Keratinocyte (primary cell): ENCODE measurements around the gene VCAM1. TPM values are rescaled to one million over a fixed set of nuclear protein-coding genes. Genes with fewer than 3 reads are reported as not detected.

Experiments
- DNase-seq: peaks from one replicate; pipeline ENCODE4 v3.0.0-alpha.2; 2011; ENCODE audit warnings: low read depth, missing footprints, low spot score
- FAIRE-seq: peaks from 2 replicates; lab custom pipeline; 2011; peaks lifted over from hg19 to GRCh38; lab: Jason Lieb, UNC
- H2AFZ ChIP-seq: 2 replicates; pipeline ENCODE4 v1.6.0; 2012; ENCODE audit warnings: low read length, control low read depth, inconsistent platforms; ENCODE audit not compliant: control insufficient read depth
- H3K27ac ChIP-seq: 2 replicates; pipeline ENCODE4 v1.5.1; 2011; ENCODE audit warnings: low read length; ENCODE audit not compliant: control insufficient read depth, insufficient read depth
- H3K27me3 ChIP-seq: 3 replicates; pipeline ENCODE4 v1.6.0; 2011; ENCODE audit warnings: low read length; ENCODE audit not compliant: control insufficient read depth, insufficient read depth; ENCODE audit errors: extremely low read depth
- H3K36me3 ChIP-seq, 2 experiments: 2 replicates in 1 of 2; 3 replicates in 1 of 2; pipeline ENCODE4 v1.5.1; 2011; ENCODE audit warnings: low read length in 2 of 2, mild to moderate bottlenecking in 1 of 2; ENCODE audit not compliant: control insufficient read depth in 2 of 2, insufficient read depth in 2 of 2; ENCODE audit errors: extremely low read depth in 1 of 2
- H3K4me1 ChIP-seq: 3 replicates; pipeline ENCODE4 v1.5.1; 2011; ENCODE audit warnings: low read length; ENCODE audit not compliant: control insufficient read depth, insufficient read depth; ENCODE audit errors: extremely low read depth
- H3K4me2 ChIP-seq: 3 replicates; pipeline ENCODE4 v1.6.0; 2011; ENCODE audit warnings: low read depth, low read length; ENCODE audit not compliant: control insufficient read depth, insufficient read depth; ENCODE audit errors: extremely low read depth
- H3K4me3 ChIP-seq, 3 experiments: fragments of 200-600 bp in 1 of 3; sonication (generic) in 1 of 3; 2 replicates in 2 of 3; 3 replicates in 1 of 3; pipeline ENCODE4 v1.5.1; 2011 to 2016; ENCODE audit warnings: low read length in 3 of 3, mild to moderate bottlenecking in 3 of 3, control low read depth in 2 of 3, inconsistent platforms in 1 of 3, low read depth in 1 of 3, mixed read lengths in 1 of 3, mixed run types in 1 of 3, moderate library complexity in 1 of 3; ENCODE audit not compliant: control insufficient read depth in 2 of 3, insufficient read depth in 2 of 3; ENCODE audit errors: extremely low read depth in 1 of 3
- H3K79me2 ChIP-seq: 2 replicates; pipeline ENCODE4 v1.6.0; 2012; ENCODE audit warnings: low read length; ENCODE audit not compliant: control insufficient read depth, insufficient read depth
- H3K9ac ChIP-seq: 3 replicates; pipeline ENCODE4 v1.6.0; 2011; ENCODE audit warnings: low read length; ENCODE audit not compliant: control insufficient read depth, insufficient read depth; ENCODE audit errors: extremely low read depth
- H3K9me1 ChIP-seq: 3 replicates; pipeline ENCODE4 v1.6.0; 2011; ENCODE audit warnings: low read length; ENCODE audit not compliant: control insufficient read depth, insufficient read depth; ENCODE audit errors: extremely low read depth
- H3K9me3 ChIP-seq: 2 replicates; pipeline ENCODE4 v1.5.1; 2012; ENCODE audit warnings: low read depth, low read length; ENCODE audit not compliant: control insufficient read depth
- H4K20me1 ChIP-seq: 3 replicates; pipeline ENCODE4 v1.6.0; 2011; ENCODE audit warnings: low read length; ENCODE audit not compliant: control insufficient read depth, insufficient read depth; ENCODE audit errors: extremely low read depth
- CTCF ChIP-seq, 3 experiments: IDR thresholded peaks in 1 of 3; conservative IDR thresholded peaks in 1 of 3; optimal IDR thresholded peaks in 1 of 3; 2 replicates in 2 of 3; 3 replicates in 1 of 3; pipeline versions ENCODE3 to v1.5.1; 2011; ENCODE audit warnings: low read length in 3 of 3, mild to moderate bottlenecking in 3 of 3, moderate library complexity in 2 of 3, control low read depth in 1 of 3, inconsistent platforms in 1 of 3; ENCODE audit not compliant: insufficient read depth in 2 of 3; ENCODE audit errors: extremely low read depth in 1 of 3
- EZH2 ChIP-seq: IDR thresholded peaks from one replicate; pipeline ENCODE4 v1.6.1; 2012; ENCODE audit warnings: inconsistent platforms, mild to moderate bottlenecking, low read length, moderate library complexity
- dilution Hi-C: fragments of 300-500 bp; cut with MboI; formaldehyde crosslinking; loops from one replicate; pipeline ENCODE4 v1.7.0; 2020; ENCODE audit warnings: low sequenced_read_pairs; ENCODE audit not compliant: extremely low pct_ligation_motif_present
- polyA plus RNA-seq, 5 experiments: library from polyadenylated mRNA; depleted of rRNA in 3 of 5; stranded (reverse) in 3 of 5; stranded (forward) in 1 of 5; unstranded in 1 of 5; fragments of >200 nt; gene quantifications; 1 replicate in 1 of 5; 2 replicates in 3 of 5; 3 replicates in 1 of 5; pipeline versions ENCODE4 v1.2.1 to v1.2.3, GENCODE V29; 2011 to 2012; ENCODE audit warnings: missing spikeins in 2 of 5, low read depth in 1 of 5, low replicate concordance in 1 of 5

The VCAM1 gene
- polyA plus RNA-seq, 1 donor (not counting 4 experiments of a cell fraction or from before 2014, with no cell fraction given) = not detected

DNA sequence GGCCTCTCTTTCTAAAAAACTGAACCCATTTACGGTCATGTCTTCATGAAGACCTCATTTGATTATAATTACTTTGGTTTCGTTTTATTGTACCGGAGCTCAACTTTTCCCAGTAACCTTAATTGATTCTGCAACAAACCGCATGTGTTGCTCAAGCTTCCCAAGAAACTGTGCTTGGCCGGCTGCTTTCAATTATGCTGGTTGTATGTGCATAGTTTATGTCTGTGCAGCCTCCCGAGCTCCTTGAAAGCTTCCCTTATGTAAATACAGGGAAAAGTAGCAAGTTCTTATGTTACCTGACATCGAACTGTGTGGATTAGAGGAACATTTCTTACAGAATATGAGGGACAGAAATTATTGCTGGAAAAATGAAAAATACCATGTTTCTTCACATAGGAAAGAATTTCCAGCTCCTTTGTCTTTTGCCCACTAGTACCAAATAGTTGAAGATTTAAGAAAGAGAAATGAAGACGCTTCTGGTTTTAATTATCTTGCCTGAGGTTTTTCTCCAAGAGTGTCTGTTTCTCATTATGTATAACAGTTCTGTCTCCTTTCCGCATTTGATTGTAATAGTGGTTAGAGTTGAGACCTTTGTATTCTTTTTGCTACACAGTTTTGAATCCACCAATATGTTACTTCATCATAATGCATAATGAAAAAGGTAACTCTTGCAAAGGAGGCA lies 2.1 kb downstream of the VCAM1 start:
- H2AFZ ChIP-seq = no peak overlapping the region

DNA sequence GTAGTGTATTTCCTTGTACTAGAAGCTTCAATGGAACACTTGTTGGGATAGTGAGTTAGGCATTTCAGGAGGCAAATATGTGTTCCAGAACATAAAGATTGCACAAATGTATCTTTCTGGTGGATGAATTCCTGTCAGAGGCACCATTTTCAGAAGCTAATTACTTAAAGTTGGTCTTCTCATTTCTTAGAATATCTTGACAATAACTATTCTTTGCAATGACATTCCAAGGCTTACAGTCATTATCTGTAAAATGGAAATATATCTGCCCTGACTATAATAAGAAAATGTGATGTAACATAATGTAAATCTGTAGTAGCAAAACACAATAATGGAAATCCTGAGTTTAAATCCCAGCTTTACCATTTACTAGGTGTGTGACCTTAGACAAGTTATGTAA lies 2.7 kb downstream of the VCAM1 start:
- Histone ChIP-seq H3K4me3 (no peak overlapping the region), H3K4me1 (no peaks in the 10 kb centered on the region), H3K9me1 (no peaks in the 10 kb centered on the region), H3K9ac (no peak overlapping the region), H3K79me2 (no peaks in the 10 kb centered on the region), H3K27me3 (peaks cover 5% of the 10 kb centered on the region), H3K27ac (no peak overlapping the region), H3K36me3 (no peaks in the 10 kb centered on the region), H2AFZ (no peak overlapping the region), H4K20me1 (no peaks in the 10 kb centered on the region), H3K4me2 (no peak overlapping the region), H3K9me3 (no peaks in the 10 kb centered on the region)
- TF ChIP-seq CTCF (optimal IDR thresholded peaks at IDR 0.05 in 1 of 3, IDR thresholded peaks at IDR 0.05 in 1 of 3, conservative IDR thresholded peaks at IDR 0.05 in 1 of 3; ENCODE audit: extremely low read depth in 1 of 3, insufficient read depth in 2 of 3, low read length in 3 of 3) (no peak), EZH2 (no peak)
- DNase-seq = no peak
- FAIRE-seq = no peak
- dilution Hi-C loops = no loop called here

More for the DNA sequence above, 2.1 kb downstream of the VCAM1 start:
- H3K27me3 ChIP-seq = peaks cover 5% of the 10 kb centered on the region
- no peaks in the 10 kb centered on the region for H3K9me1 ChIP-seq
- no peaks in the 10 kb centered on the region for H3K79me2 ChIP-seq
- H3K27ac ChIP-seq = no peak overlapping the region
- FAIRE-seq (no peak), DNase-seq (no peak)
- H3K9ac ChIP-seq = no peak overlapping the region
- no peaks in the 10 kb centered on the region for H3K36me3 ChIP-seq
- no peak overlapping the region for H3K4me2 ChIP-seq
- no peaks in the 10 kb centered on the region for H3K4me1 ChIP-seq
- H4K20me1 ChIP-seq = no peaks in the 10 kb centered on the region
- dilution Hi-C loops = no loop called here
- no peak for TF ChIP-seq CTCF (optimal IDR thresholded peaks at IDR 0.05 in 1 of 3, IDR thresholded peaks at IDR 0.05 in 1 of 3, conservative IDR thresholded peaks at IDR 0.05 in 1 of 3; ENCODE audit: extremely low read depth in 1 of 3, insufficient read depth in 2 of 3, low read length in 3 of 3)
- TF ChIP-seq EZH2 = no peak
- H3K4me3 ChIP-seq = no peak overlapping the region
- no peaks in the 10 kb centered on the region for H3K9me3 ChIP-seq
